Subcutaneous abdominal adipose tissue (tissue), 5 donors: ENCODE measurements around the gene LY6G5C.

Experiments used
- H3K27ac ChIP-seq: one replicate; pipeline ENCODE4 v1.7.0; 2013; ENCODE audit warnings: low read depth, mild to moderate bottlenecking, inconsistent platforms, low read length, moderate library complexity
- H3K27me3 ChIP-seq, 5 donors: one replicate each; pipeline ENCODE4 v1.7.0; 2013; ENCODE audit warnings: low read length in 5 of 5, inconsistent platforms in 1 of 5; ENCODE audit not compliant: control insufficient read depth in 5 of 5, insufficient read depth in 4 of 5
- H3K36me3 ChIP-seq, 5 donors: one replicate each; pipeline ENCODE4 v1.7.0; 2013; ENCODE audit warnings: low read length in 5 of 5; ENCODE audit not compliant: control insufficient read depth in 5 of 5, insufficient read depth in 5 of 5
- H3K4me1 ChIP-seq, 5 donors: one replicate each; pipeline ENCODE4 v1.7.0; 2013; ENCODE audit warnings: low read length in 5 of 5, mild to moderate bottlenecking in 3 of 5, moderate library complexity in 1 of 5; ENCODE audit not compliant: control insufficient read depth in 5 of 5, insufficient read depth in 5 of 5
- H3K4me3 ChIP-seq, 5 donors: one replicate each; pipeline ENCODE4 v1.7.0; 2013; ENCODE audit warnings: low read length in 5 of 5, low read depth in 1 of 5
- H3K9ac ChIP-seq, 5 donors: one replicate each; pipeline ENCODE4 v1.7.0; 2013; ENCODE audit warnings: low read length in 5 of 5, mild to moderate bottlenecking in 4 of 5, moderate library complexity in 3 of 5
- H3K9me3 ChIP-seq, 5 donors: one replicate each; pipeline ENCODE4 v1.7.0; 2013; ENCODE audit warnings: low read length in 5 of 5; ENCODE audit not compliant: control insufficient read depth in 5 of 5
- donor health status: healthy.
- donor health status: healthy.
- donor health status: healthy.
- donor health status: healthy.
- donor health status: healthy.

Gene LY6G5C

GRCh38 chr6:31642798-31643570 lies 37.9 kb downstream of the LY6G5C start:
- no peaks in the 10 kb centered on the region for H3K4me1 ChIP-seq
- no peaks in the 10 kb centered on the region for H3K27me3 ChIP-seq
- no peak overlapping the region for H3K9ac ChIP-seq
- H3K27ac ChIP-seq, result no peak overlapping the region
- H3K9me3 ChIP-seq, result no peaks in the 10 kb centered on the region
- no peak overlapping the region for H3K4me3 ChIP-seq
- H3K36me3 ChIP-seq, result peaks cover 14 to 94% (median 91%) of the 10 kb centered on the region in 5 donors

- no peak overlapping the region for H3K9ac ChIP-seq
- H3K36me3 ChIP-seq, result peaks cover 15 to 95% (median 92%) of the 10 kb centered on the region in 5 donors
- H3K4me3 ChIP-seq, result no peak overlapping the region
- no peaks in the 10 kb centered on the region for H3K4me1 ChIP-seq
- no peak overlapping the region for H3K27ac ChIP-seq
- no peaks in the 10 kb centered on the region for H3K27me3 ChIP-seq
- no peaks in the 10 kb centered on the region for H3K9me3 ChIP-seq
Observed at GRCh38 chr6:31641370-31641769, 39.5 kb downstream of the LY6G5C start.

- Histone ChIP-seq H3K27ac (no peak overlapping the region), H3K9me3 (no peaks in the 10 kb centered on the region), H3K27me3 (no peaks in the 10 kb centered on the region), H3K4me1 (no peaks in the 10 kb centered on the region), H3K4me3 (no peak overlapping the region), H3K9ac (no peak overlapping the region), H3K36me3 (peaks cover 14 to 95% (median 92%) of the 10 kb centered on the region in 5 donors)
Observed at GRCh38 chr6:31640612-31641011, 40.3 kb downstream of the LY6G5C start.

GRCh38 chr6:31639449-31639861 lies 41.4 kb downstream of the LY6G5C start:
- H3K9ac ChIP-seq, result no peak overlapping the region
- H3K4me3 ChIP-seq, result no peak overlapping the region
- peaks cover 12 to 95% (median 92%) of the 10 kb centered on the region in 5 donors for H3K36me3 ChIP-seq
- H3K27me3 ChIP-seq, result no peaks in the 10 kb centered on the region
- H3K27ac ChIP-seq, result no peak overlapping the region
- H3K9me3 ChIP-seq, result no peaks in the 10 kb centered on the region
- H3K4me1 ChIP-seq, result peaks cover 1 to 11% (median 8%) of the 10 kb centered on the region in 5 donors

GRCh38 chr6:31639043-31639442 lies 41.8 kb downstream of the LY6G5C start:
- H3K27me3 ChIP-seq, result no peaks in the 10 kb centered on the region
- no peak overlapping the region for H3K27ac ChIP-seq
- H3K9me3 ChIP-seq, result no peaks in the 10 kb centered on the region
- H3K4me1 ChIP-seq, result peaks cover 1 to 15% (median 12%) of the 10 kb centered on the region in 5 donors
- peaks cover 12 to 95% (median 92%) of the 10 kb centered on the region in 5 donors for H3K36me3 ChIP-seq
- no peak overlapping the region for H3K9ac ChIP-seq
- H3K4me3 ChIP-seq, result no peak overlapping the region

GRCh38 chr6:31636698-31637596 lies 43.9 kb downstream of the LY6G5C start:
- peaks cover 9 to 97% (median 94%) of the 10 kb centered on the region in 5 donors for H3K36me3 ChIP-seq
- no peak overlapping the region for H3K27ac ChIP-seq
- no peaks in the 10 kb centered on the region for H3K9me3 ChIP-seq
- no peaks in the 10 kb centered on the region for H3K27me3 ChIP-seq
- no peak overlapping the region for H3K4me3 ChIP-seq
- H3K4me1 ChIP-seq, result peaks cover 1 to 29% (median 13%) of the 10 kb centered on the region in 5 donors
- no peak overlapping the region for H3K9ac ChIP-seq

GRCh38 chr6:31634969-31635575 lies 45.8 kb downstream of the LY6G5C start:
- Histone ChIP-seq H3K36me3 (peaks cover 9 to 97% (median 94%) of the 10 kb centered on the region in 5 donors), H3K4me3 (no peak overlapping the region), H3K9ac (no peak overlapping the region), H3K4me1 (peaks cover 1 to 29% (median 13%) of the 10 kb centered on the region in 5 donors), H3K9me3 (no peaks in the 10 kb centered on the region), H3K27me3 (no peaks in the 10 kb centered on the region), H3K27ac (no peak overlapping the region)

GRCh38 chr6:31634131-31634530 lies 46.7 kb downstream of the LY6G5C start:
- Histone ChIP-seq H3K9ac (peak overlapping the region in 1 of 5 donors; percentile 44), H3K27ac (no peak overlapping the region), H3K36me3 (peaks cover 7 to 97% (median 95%) of the 10 kb centered on the region in 5 donors)

GRCh38 chr6:31633447-31633846 lies 47.4 kb downstream of the LY6G5C start:
- Histone ChIP-seq H3K4me3 (no peak overlapping the region), H3K9me3 (no peaks in the 10 kb centered on the region), H3K36me3 (peaks cover 10 to 98% (median 96%) of the 10 kb centered on the region in 5 donors), H3K4me1 (peaks cover 1 to 29% (median 13%) of the 10 kb centered on the region in 5 donors), H3K27me3 (no peaks in the 10 kb centered on the region), H3K9ac (no peak overlapping the region), H3K27ac (no peak overlapping the region)

More at GRCh38 chr6:31634131-31634530, 46.7 kb downstream of the LY6G5C start:
- Histone ChIP-seq H3K4me1 (peaks cover 1 to 29% (median 13%) of the 10 kb centered on the region in 5 donors), H3K9me3 (no peaks in the 10 kb centered on the region), H3K27me3 (no peaks in the 10 kb centered on the region), H3K4me3 (no peak overlapping the region)
